Measurements from ENCODE around the gene RBM22.

GRCh38 chr5:150642567-150642927 is 58.3 kb downstream of the RBM22 start:
- TF ChIP-seq CTCF (IDR thresholded peaks at IDR 0.05; ENCODE audit: poor library complexity): no peak
- TF ChIP-seq EZH2 (IDR thresholded peaks at IDR 0.05; ENCODE audit: borderline replicate concordance): no peak
